ENCODE data around the gene ENTPD1.
"Not testable (repeated sequence)": the region's sequence is repeated elsewhere in the genome, so short reads cannot be mapped to it uniquely, and the experiment has no call there.

The ENTPD1 gene

GRCh38 chr10:95742485-95742884, 13.5 kb upstream of the ENTPD1 start:
- peaks cover 5% of the 10 kb centered on the region for H3K27me3 Mint-ChIP-seq (ENCODE audit: low read depth)
- H3K27ac Mint-ChIP-seq = peak overlapping the region; percentile 33
- no peak overlapping the region for H3K4me3 Mint-ChIP-seq
- peaks cover 23% of the 10 kb centered on the region for H3K4me1 Mint-ChIP-seq (ENCODE audit: low read depth)
- H3K9me3 Mint-ChIP-seq = peaks cover 14% of the 10 kb centered on the region
- DNase-seq (ENCODE audit: low spot score) = no peak
- peaks cover 8% of the 10 kb centered on the region for H3K36me3 Mint-ChIP-seq (ENCODE audit: low read depth)

- H3K9me3 Mint-ChIP-seq = peaks cover 14% of the 10 kb centered on the region
- no peak overlapping the region for H3K4me3 Mint-ChIP-seq
- no peak overlapping the region for H3K27ac Mint-ChIP-seq
- no peak for DNase-seq (ENCODE audit: low spot score)
- H3K4me1 Mint-ChIP-seq (ENCODE audit: low read depth) = peaks cover 23% of the 10 kb centered on the region
- peaks cover 5% of the 10 kb centered on the region for H3K27me3 Mint-ChIP-seq (ENCODE audit: low read depth)
- peaks cover 8% of the 10 kb centered on the region for H3K36me3 Mint-ChIP-seq (ENCODE audit: low read depth)
Observed at GRCh38 chr10:95742962-95743535, 12.9 kb upstream of the ENTPD1 start.

GRCh38 chr10:95745501-95745900, 10.5 kb upstream of the ENTPD1 start:
- peaks cover 8% of the 10 kb centered on the region for H3K36me3 Mint-ChIP-seq (ENCODE audit: low read depth)
- peaks cover 5% of the 10 kb centered on the region for H3K27me3 Mint-ChIP-seq (ENCODE audit: low read depth)
- H3K27ac Mint-ChIP-seq = no peak overlapping the region
- DNase-seq (ENCODE audit: low spot score) = no peak
- H3K4me3 Mint-ChIP-seq = no peak overlapping the region
- peaks cover 9% of the 10 kb centered on the region for H3K4me1 Mint-ChIP-seq (ENCODE audit: low read depth)
- H3K9me3 Mint-ChIP-seq = peaks cover 14% of the 10 kb centered on the region

GRCh38 chr10:95748349-95748748, 7.6 kb upstream of the ENTPD1 start:
- no peak overlapping the region for H3K27ac Mint-ChIP-seq

GRCh38 chr10:95755511-95756004, 405 bp upstream of the ENTPD1 start:
- H3K27me3 Mint-ChIP-seq (ENCODE audit: low read depth) = peaks cover 5% of the 10 kb centered on the region
- no peaks in the 10 kb centered on the region for H3K9me3 Mint-ChIP-seq
- DNase-seq (ENCODE audit: low spot score) = no peak
- peaks cover 2% of the 10 kb centered on the region for H3K36me3 Mint-ChIP-seq (ENCODE audit: low read depth)
- H3K27ac Mint-ChIP-seq = peak overlapping the region; percentile 80
- H3K4me1 Mint-ChIP-seq (ENCODE audit: low read depth) = peaks cover 31% of the 10 kb centered on the region
- H3K4me3 Mint-ChIP-seq = peak overlapping the region; percentile 78

More at GRCh38 chr10:95748349-95748748, 7.6 kb upstream of the ENTPD1 start:
- Mint-ChIP-seq H3K36me3 (ENCODE audit: low read depth) (peaks cover 10% of the 10 kb centered on the region), H3K4me1 (ENCODE audit: low read depth) (no peaks in the 10 kb centered on the region), H3K9me3 (peaks cover 14% of the 10 kb centered on the region), H3K4me3 (no peak overlapping the region), H3K27me3 (ENCODE audit: low read depth) (peaks cover 5% of the 10 kb centered on the region)
- DNase-seq (ENCODE audit: low spot score) = no peak

GRCh38 chr10:95756809-95757684, 1.1 kb downstream of the ENTPD1 start:
- Mint-ChIP-seq H3K27ac (peak overlapping the region; percentile 62), H3K9me3 (no peaks in the 10 kb centered on the region), H3K4me1 (ENCODE audit: low read depth) (peaks cover 36% of the 10 kb centered on the region), H3K4me3 (peak overlapping the region; percentile 78), H3K36me3 (ENCODE audit: low read depth) (peaks cover 6% of the 10 kb centered on the region), H3K27me3 (ENCODE audit: low read depth) (peaks cover 5% of the 10 kb centered on the region)
- no peak for DNase-seq (ENCODE audit: low spot score)

GRCh38 chr10:95758351-95759025, 2.5 kb downstream of the ENTPD1 start:
- peaks cover 40% of the 10 kb centered on the region for H3K4me1 Mint-ChIP-seq (ENCODE audit: low read depth)
- peaks cover 5% of the 10 kb centered on the region for H3K27me3 Mint-ChIP-seq (ENCODE audit: low read depth)
- H3K9me3 Mint-ChIP-seq = no peaks in the 10 kb centered on the region
- peak overlapping the region; percentile 30 for H3K4me3 Mint-ChIP-seq
- peak; percentile 52 for DNase-seq (ENCODE audit: low spot score)
- peaks cover 7% of the 10 kb centered on the region for H3K36me3 Mint-ChIP-seq (ENCODE audit: low read depth)
- peak overlapping the region; percentile 83 for H3K27ac Mint-ChIP-seq

GRCh38 chr10:95759233-95759826, 3.4 kb downstream of the ENTPD1 start:
- H3K4me3 Mint-ChIP-seq = peak overlapping the region; percentile 15
- peaks cover 4% of the 10 kb centered on the region for H3K9me3 Mint-ChIP-seq
- H3K36me3 Mint-ChIP-seq (ENCODE audit: low read depth) = peaks cover 14% of the 10 kb centered on the region

GRCh38 chr10:95761939-95762492, 6.1 kb downstream of the ENTPD1 start:
- Mint-ChIP-seq H3K4me3 (peak overlapping the region; percentile 60), H3K4me1 (ENCODE audit: low read depth) (peaks cover 31% of the 10 kb centered on the region), H3K27ac (peak overlapping the region; percentile 64), H3K9me3 (peaks cover 15% of the 10 kb centered on the region), H3K36me3 (ENCODE audit: low read depth) (peaks cover 26% of the 10 kb centered on the region), H3K27me3 (ENCODE audit: low read depth) (peaks cover 2% of the 10 kb centered on the region)
- no peak for DNase-seq (ENCODE audit: low spot score)

More at GRCh38 chr10:95759233-95759826, 3.4 kb downstream of the ENTPD1 start:
- Mint-ChIP-seq H3K27me3 (ENCODE audit: low read depth) (peaks cover 4% of the 10 kb centered on the region), H3K4me1 (ENCODE audit: low read depth) (peaks cover 40% of the 10 kb centered on the region), H3K27ac (peak overlapping the region; percentile 26)
- DNase-seq (ENCODE audit: low spot score) = no peak

- Mint-ChIP-seq H3K27me3 (ENCODE audit: low read depth) (peaks cover 6% of the 10 kb centered on the region), H3K4me3 (no peak overlapping the region), H3K27ac (no peak overlapping the region), H3K4me1 (ENCODE audit: low read depth) (peaks cover 13% of the 10 kb centered on the region), H3K9me3 (peaks cover 15% of the 10 kb centered on the region), H3K36me3 (ENCODE audit: low read depth) (peaks cover 38% of the 10 kb centered on the region)
- peak; percentile 30 for DNase-seq (ENCODE audit: low spot score)
Observed at GRCh38 chr10:95767884-95768556, 12.1 kb downstream of the ENTPD1 start.

GRCh38 chr10:95770084-95770720, 14.2 kb downstream of the ENTPD1 start:
- no peak overlapping the region for H3K4me3 Mint-ChIP-seq
- DNase-seq (ENCODE audit: low spot score) = no peak
- peaks cover 13% of the 10 kb centered on the region for H3K4me1 Mint-ChIP-seq (ENCODE audit: low read depth)
- peaks cover 18% of the 10 kb centered on the region for H3K9me3 Mint-ChIP-seq
- H3K27me3 Mint-ChIP-seq (ENCODE audit: low read depth) = peaks cover 8% of the 10 kb centered on the region
- no peak overlapping the region for H3K27ac Mint-ChIP-seq
- H3K36me3 Mint-ChIP-seq (ENCODE audit: low read depth) = peaks cover 32% of the 10 kb centered on the region

GRCh38 chr10:95773454-95773853, 17.5 kb downstream of the ENTPD1 start:
- not testable (repeated sequence) for H3K4me1 Mint-ChIP-seq (ENCODE audit: low read depth); DNase-seq (ENCODE audit: low spot score); H3K4me3 Mint-ChIP-seq; H3K27ac Mint-ChIP-seq; H3K27me3 Mint-ChIP-seq (ENCODE audit: low read depth)
- H3K9me3 Mint-ChIP-seq = peaks cover 19% of the 10 kb centered on the region
- H3K36me3 Mint-ChIP-seq (ENCODE audit: low read depth) = peaks cover 24% of the 10 kb centered on the region

All from T-helper 2 cell treated with Interferon-gamma antibody and Interleukin-4, amounts not matched to agents 5 μg/mL and 100 μg/mL, for 36 hours (primary cell).